ENCODE results near the gene GAS6.

- TF ChIP-seq CTCF (IDR thresholded peaks at IDR 0.05) (no peak), SIN3A (IDR thresholded peaks at IDR 0.05; ENCODE audit: borderline replicate concordance, insufficient read depth, low read depth, low read length) (no peak)
Measured at GRCh38 chr13:113837560-113838355, 26.1 kb downstream of the GAS6 start.
